Keratinocyte (primary cell): ENCODE data around the gene ZNF497. TPM values are rescaled to one million over a fixed set of nuclear protein-coding genes. Genes with fewer than 3 reads are reported as not detected.

Experiments used
- DNase-seq: peaks from one replicate; pipeline ENCODE4 v3.0.0-alpha.2; 2011; ENCODE audit warnings: low read depth, missing footprints, low spot score
- FAIRE-seq: peaks from 2 replicates; lab custom pipeline; 2011; peaks lifted over from hg19 to GRCh38; lab: Jason Lieb, UNC
- H2AFZ ChIP-seq: 2 replicates; pipeline ENCODE4 v1.6.0; 2012; ENCODE audit warnings: low read length, control low read depth, inconsistent platforms; ENCODE audit not compliant: control insufficient read depth
- H3K27ac ChIP-seq: 2 replicates; pipeline ENCODE4 v1.5.1; 2011; ENCODE audit warnings: low read length; ENCODE audit not compliant: control insufficient read depth, insufficient read depth
- H3K27me3 ChIP-seq: 3 replicates; pipeline ENCODE4 v1.6.0; 2011; ENCODE audit warnings: low read length; ENCODE audit not compliant: control insufficient read depth, insufficient read depth; ENCODE audit errors: extremely low read depth
- H3K36me3 ChIP-seq, 2 experiments: 2 replicates in 1 of 2; 3 replicates in 1 of 2; pipeline ENCODE4 v1.5.1; 2011; ENCODE audit warnings: low read length in 2 of 2, mild to moderate bottlenecking in 1 of 2; ENCODE audit not compliant: control insufficient read depth in 2 of 2, insufficient read depth in 2 of 2; ENCODE audit errors: extremely low read depth in 1 of 2
- H3K4me1 ChIP-seq: 3 replicates; pipeline ENCODE4 v1.5.1; 2011; ENCODE audit warnings: low read length; ENCODE audit not compliant: control insufficient read depth, insufficient read depth; ENCODE audit errors: extremely low read depth
- H3K4me2 ChIP-seq: 3 replicates; pipeline ENCODE4 v1.6.0; 2011; ENCODE audit warnings: low read depth, low read length; ENCODE audit not compliant: control insufficient read depth, insufficient read depth; ENCODE audit errors: extremely low read depth
- H3K4me3 ChIP-seq, 3 experiments: fragments of 200-600 bp in 1 of 3; sonication (generic) in 1 of 3; 2 replicates in 2 of 3; 3 replicates in 1 of 3; pipeline ENCODE4 v1.5.1; 2011 to 2016; ENCODE audit warnings: low read length in 3 of 3, mild to moderate bottlenecking in 3 of 3, control low read depth in 2 of 3, inconsistent platforms in 1 of 3, low read depth in 1 of 3, mixed read lengths in 1 of 3, mixed run types in 1 of 3, moderate library complexity in 1 of 3; ENCODE audit not compliant: control insufficient read depth in 2 of 3, insufficient read depth in 2 of 3; ENCODE audit errors: extremely low read depth in 1 of 3
- H3K79me2 ChIP-seq: 2 replicates; pipeline ENCODE4 v1.6.0; 2012; ENCODE audit warnings: low read length; ENCODE audit not compliant: control insufficient read depth, insufficient read depth
- H3K9ac ChIP-seq: 3 replicates; pipeline ENCODE4 v1.6.0; 2011; ENCODE audit warnings: low read length; ENCODE audit not compliant: control insufficient read depth, insufficient read depth; ENCODE audit errors: extremely low read depth
- H3K9me1 ChIP-seq: 3 replicates; pipeline ENCODE4 v1.6.0; 2011; ENCODE audit warnings: low read length; ENCODE audit not compliant: control insufficient read depth, insufficient read depth; ENCODE audit errors: extremely low read depth
- H3K9me3 ChIP-seq: 2 replicates; pipeline ENCODE4 v1.5.1; 2012; ENCODE audit warnings: low read depth, low read length; ENCODE audit not compliant: control insufficient read depth
- H4K20me1 ChIP-seq: 3 replicates; pipeline ENCODE4 v1.6.0; 2011; ENCODE audit warnings: low read length; ENCODE audit not compliant: control insufficient read depth, insufficient read depth; ENCODE audit errors: extremely low read depth
- EZH2 ChIP-seq: IDR thresholded peaks from one replicate; pipeline ENCODE4 v1.6.1; 2012; ENCODE audit warnings: inconsistent platforms, mild to moderate bottlenecking, low read length, moderate library complexity
- dilution Hi-C: fragments of 300-500 bp; cut with MboI; formaldehyde crosslinking; loops from one replicate; pipeline ENCODE4 v1.7.0; 2020; ENCODE audit warnings: low sequenced_read_pairs; ENCODE audit not compliant: extremely low pct_ligation_motif_present
- polyA plus RNA-seq, 5 experiments: library from polyadenylated mRNA; depleted of rRNA in 3 of 5; stranded (reverse) in 3 of 5; stranded (forward) in 1 of 5; unstranded in 1 of 5; fragments of >200 nt; gene quantifications; 1 replicate in 1 of 5; 2 replicates in 3 of 5; 3 replicates in 1 of 5; pipeline versions ENCODE4 v1.2.1 to v1.2.3, GENCODE V29; 2011 to 2012; ENCODE audit warnings: missing spikeins in 2 of 5, low read depth in 1 of 5, low replicate concordance in 1 of 5
- TF ChIP-seq, protein P1 (sequence below), 3 experiments: IDR thresholded peaks in 1 of 3; conservative IDR thresholded peaks in 1 of 3; optimal IDR thresholded peaks in 1 of 3; 2 replicates in 2 of 3; 3 replicates in 1 of 3; pipeline versions ENCODE3 to v1.5.1; 2011; ENCODE audit warnings: low read length in 3 of 3, mild to moderate bottlenecking in 3 of 3, moderate library complexity in 2 of 3, control low read depth in 1 of 3, inconsistent platforms in 1 of 3; ENCODE audit not compliant: insufficient read depth in 2 of 3; ENCODE audit errors: extremely low read depth in 1 of 3

The ZNF497 gene
- polyA plus RNA-seq, 1 donor (not counting 4 experiments of a cell fraction or from before 2014, with no cell fraction given), result 0.29 TPM

DNA sequence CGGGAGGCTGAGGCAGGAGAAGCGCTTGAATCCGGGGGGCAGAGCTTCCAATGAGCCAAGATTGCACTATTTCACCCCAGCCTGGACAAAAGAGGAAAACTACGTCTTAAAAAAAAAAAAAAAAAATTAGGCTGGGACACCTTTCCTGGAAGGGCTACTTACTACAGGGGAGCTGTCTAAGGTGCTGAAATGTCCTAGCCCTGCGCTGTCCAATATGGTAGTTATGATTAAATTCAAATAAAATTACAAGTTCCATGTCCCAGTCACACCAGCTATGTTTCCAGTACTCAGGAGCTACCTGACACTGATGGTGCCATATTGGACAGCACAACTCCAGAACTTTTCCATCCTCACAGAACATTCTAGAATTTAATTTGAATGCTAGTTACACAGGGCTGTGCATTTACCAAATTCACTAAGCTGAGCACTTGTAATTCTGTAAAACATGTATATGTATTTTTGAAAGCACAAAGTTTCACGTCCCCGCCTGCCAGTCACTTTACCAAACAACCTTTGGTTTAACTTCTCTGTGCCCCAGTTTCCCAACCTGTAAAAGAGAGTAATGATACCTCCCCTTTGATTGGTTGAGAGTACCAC lies 45.0 kb downstream of the ZNF497 start:
- dilution Hi-C loops, result no loop called here
- Histone ChIP-seq H3K27me3 (no peaks in the 10 kb centered on the region), H3K9me1 (peaks cover 8% of the 10 kb centered on the region), H3K9ac (no peak overlapping the region), H3K4me3 (no peak overlapping the region), H3K27ac (no peak overlapping the region), H3K4me2 (no peak overlapping the region), H3K9me3 (no peaks in the 10 kb centered on the region), H3K79me2 (no peaks in the 10 kb centered on the region), H4K20me1 (peaks cover 5% of the 10 kb centered on the region), H3K36me3 (peaks cover 15 to 19% of the 10 kb centered on the region in 2 experiments), H3K4me1 (peaks cover 18% of the 10 kb centered on the region), H2AFZ (no peak overlapping the region)
- FAIRE-seq (no peak), DNase-seq (no peak)
- TF ChIP-seq, protein P1, sequence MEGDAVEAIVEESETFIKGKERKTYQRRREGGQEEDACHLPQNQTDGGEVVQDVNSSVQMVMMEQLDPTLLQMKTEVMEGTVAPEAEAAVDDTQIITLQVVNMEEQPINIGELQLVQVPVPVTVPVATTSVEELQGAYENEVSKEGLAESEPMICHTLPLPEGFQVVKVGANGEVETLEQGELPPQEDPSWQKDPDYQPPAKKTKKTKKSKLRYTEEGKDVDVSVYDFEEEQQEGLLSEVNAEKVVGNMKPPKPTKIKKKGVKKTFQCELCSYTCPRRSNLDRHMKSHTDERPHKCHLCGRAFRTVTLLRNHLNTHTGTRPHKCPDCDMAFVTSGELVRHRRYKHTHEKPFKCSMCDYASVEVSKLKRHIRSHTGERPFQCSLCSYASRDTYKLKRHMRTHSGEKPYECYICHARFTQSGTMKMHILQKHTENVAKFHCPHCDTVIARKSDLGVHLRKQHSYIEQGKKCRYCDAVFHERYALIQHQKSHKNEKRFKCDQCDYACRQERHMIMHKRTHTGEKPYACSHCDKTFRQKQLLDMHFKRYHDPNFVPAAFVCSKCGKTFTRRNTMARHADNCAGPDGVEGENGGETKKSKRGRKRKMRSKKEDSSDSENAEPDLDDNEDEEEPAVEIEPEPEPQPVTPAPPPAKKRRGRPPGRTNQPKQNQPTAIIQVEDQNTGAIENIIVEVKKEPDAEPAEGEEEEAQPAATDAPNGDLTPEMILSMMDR (optimal IDR thresholded peaks at IDR 0.05 in 1 of 3, IDR thresholded peaks at IDR 0.05 in 1 of 3, conservative IDR thresholded peaks at IDR 0.05 in 1 of 3; ENCODE audit: extremely low read depth in 1 of 3, insufficient read depth in 2 of 3, low read length in 3 of 3), result no peak
- no peak for TF ChIP-seq EZH2

DNA sequence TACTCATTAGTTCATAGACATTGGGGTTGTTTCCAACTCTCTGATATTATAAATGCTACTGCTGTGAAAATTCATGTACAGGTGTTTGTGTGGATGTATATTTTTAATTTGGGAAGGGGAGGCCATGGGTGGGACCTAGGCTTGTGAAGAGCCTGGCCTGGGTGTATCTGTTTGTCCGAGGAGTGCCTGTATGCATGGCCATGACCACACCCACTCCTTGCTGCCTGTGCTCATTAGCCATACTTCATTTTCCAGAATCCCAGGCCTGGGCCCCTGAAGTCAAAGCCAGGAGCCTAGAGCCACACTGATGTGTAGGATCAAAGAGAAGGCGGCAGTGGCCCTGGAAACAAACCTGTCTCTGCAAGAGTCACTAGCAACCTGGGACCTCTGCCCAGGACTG lies 47.0 kb downstream of the ZNF497 start:
- Histone ChIP-seq H3K9ac (no peak overlapping the region), H3K9me1 (peaks cover 8% of the 10 kb centered on the region), H3K4me3 (no peak overlapping the region), H3K9me3 (no peaks in the 10 kb centered on the region), H3K4me2 (no peak overlapping the region), H3K27ac (no peak overlapping the region), H3K4me1 (peaks cover 18% of the 10 kb centered on the region), H2AFZ (no peak overlapping the region), H3K27me3 (no peaks in the 10 kb centered on the region), H3K36me3 (peaks cover 18 to 25% of the 10 kb centered on the region in 2 experiments), H3K79me2 (peaks cover 2% of the 10 kb centered on the region), H4K20me1 (peaks cover 9% of the 10 kb centered on the region)
- FAIRE-seq (no peak), DNase-seq (no peak)
- dilution Hi-C loops, result no loop called here
- TF ChIP-seq EZH2, result no peak
- TF ChIP-seq, protein P1 (optimal IDR thresholded peaks at IDR 0.05 in 1 of 3, IDR thresholded peaks at IDR 0.05 in 1 of 3, conservative IDR thresholded peaks at IDR 0.05 in 1 of 3; ENCODE audit: extremely low read depth in 1 of 3, insufficient read depth in 2 of 3, low read length in 3 of 3), result no peak
